ENCODE measurements around the gene CAV1. TPM values are rescaled to one million over a fixed set of nuclear protein-coding genes. Genes with fewer than 3 reads are reported as not detected.
A peak's percentile ranks its signal among the peaks of the same experiment; 100 is the strongest.

CAV1 gene, protein sequence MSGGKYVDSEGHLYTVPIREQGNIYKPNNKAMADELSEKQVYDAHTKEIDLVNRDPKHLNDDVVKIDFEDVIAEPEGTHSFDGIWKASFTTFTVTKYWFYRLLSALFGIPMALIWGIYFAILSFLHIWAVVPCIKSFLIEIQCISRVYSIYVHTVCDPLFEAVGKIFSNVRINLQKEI
- total RNA-seq (2016; rRNA removed; fragmentation: Illumina TruSeq; extraction: Trizol) (not detected in 2 replicates), polyA plus RNA-seq (2011; rRNA removed) (0.08 and 0.40 TPM in 2 replicates), polyA minus RNA-seq (2011; rRNA and poly(A)+ RNA removed; ENCODE audit: low replicate concordance) (31.2 TPM in 1 of 2 replicates, not detected in the other), Bru-seq, nascent RNA (percentile 17 among the genes with signal in this experiment), BruChase-seq, experiment 1, labeled RNA remaining after a 6-hour chase (percentile 21 among the genes with signal in this experiment), BruChase-seq, experiment 2, labeled RNA remaining after a 2-hour chase (percentile 20 among the genes with signal in this experiment)
- total RNA-seq (2016; cell fraction: cytosol; rRNA removed; fragmentation: Illumina TruSeq; extraction: Trizol; ENCODE audit: low read depth) = not detected in 2 replicates
- total RNA-seq (2016; cell fraction: insoluble cytoplasmic fraction; rRNA removed; fragmentation: Illumina TruSeq; extraction: Trizol) = not detected in 2 replicates
- total RNA-seq (2016; cell fraction: membrane; rRNA removed; fragmentation: Illumina TruSeq; extraction: Trizol) = not detected in 2 replicates
- total RNA-seq (2016; cell fraction: nucleus; rRNA removed; fragmentation: Illumina TruSeq; extraction: Trizol) = not detected in 2 replicates
- 0.10 and 0.36 TPM in 2 replicates for polyA plus RNA-seq (2011; cell fraction: cytosol; rRNA removed)
- polyA plus RNA-seq (2011; cell fraction: nucleus; rRNA removed) = 0.10 TPM in 1 of 2 replicates, not detected in the other
- 0.13 TPM in 1 of 2 replicates, not detected in the other for polyA plus RNA-seq (2012)
- not detected in 2 replicates for polyA plus RNA-seq (2016; cell fraction: cytosol; fragmentation: Illumina TruSeq; extraction: Trizol; ENCODE audit: low read depth)
- not detected in 2 replicates for polyA plus RNA-seq (2016; cell fraction: insoluble cytoplasmic fraction; fragmentation: Illumina TruSeq; extraction: Trizol; ENCODE audit: low read depth)
- not detected in 2 replicates for polyA plus RNA-seq (2016; cell fraction: membrane; fragmentation: Illumina TruSeq; extraction: Trizol; ENCODE audit: low read depth)
- polyA plus RNA-seq (2016; cell fraction: nucleus; fragmentation: Illumina TruSeq; extraction: Trizol; ENCODE audit: insufficient read depth, low read depth) = not detected in 2 replicates
- not detected in 2 replicates for polyA minus RNA-seq (2011; cell fraction: cytosol; rRNA and poly(A)+ RNA removed)
- polyA minus RNA-seq (2011; cell fraction: nucleus; rRNA and poly(A)+ RNA removed) = not detected in 2 replicates
- long read RNA-seq, experiment 1 = 0 reads
- long read RNA-seq, experiment 2, partial matches to known transcripts = 0 of 1 reads
- long read RNA-seq, experiment 2, other reads (novel, unspliced or antisense) = 0 of 1 reads

DNA sequence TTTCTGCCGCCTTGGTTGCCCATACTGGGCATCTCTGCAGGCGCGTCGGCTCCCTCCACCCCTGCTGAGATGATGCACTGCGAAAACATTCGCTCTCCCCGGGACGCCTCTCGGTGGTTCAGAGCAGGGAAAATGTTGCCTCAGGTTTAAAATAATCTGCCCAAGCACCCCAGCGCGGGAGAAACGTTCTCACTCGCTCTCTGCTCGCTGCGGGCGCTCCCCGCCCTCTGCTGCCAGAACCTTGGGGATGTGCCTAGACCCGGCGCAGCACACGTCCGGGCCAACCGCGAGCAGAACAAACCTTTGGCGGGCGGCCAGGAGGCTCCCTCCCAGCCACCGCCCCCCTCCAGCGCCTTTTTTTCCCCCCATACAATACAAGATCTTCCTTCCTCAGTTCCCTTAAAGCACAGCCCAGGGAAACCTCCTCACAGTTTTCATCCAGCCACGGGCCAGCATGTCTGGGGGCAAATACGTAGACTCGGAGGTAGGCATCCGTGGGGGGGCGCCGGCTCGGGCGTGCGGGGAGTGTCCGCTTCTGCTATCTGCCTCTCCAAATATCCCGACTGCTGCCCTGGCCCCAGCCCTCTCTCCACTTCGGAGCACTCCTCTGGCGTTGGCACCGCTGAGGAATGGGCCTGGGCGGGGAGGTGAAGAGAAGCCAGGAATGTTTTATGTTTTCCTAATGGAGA is at the start of gene CAV1:
Gene CAV1 (plus strand): TSS at position 428 of the 689 bp plus-strand sequence. CDS start 27 bp downstream, at position 455.
- WGBS (ENCODE audit: low lambda C conversion rate) = 6% methylated on average over 19 of the region's 42 CpGs
- intact Hi-C loops (cut with micrococcal nuclease; ENCODE audit: unreplicated experiment) = loop anchor here (5.0 to 10.0 kb wide), 3 partner anchors 280 to 387 kb away; no protein-coding TSS in a partner anchor
- H3K79me2 ChIP-seq (ENCODE audit: insufficient read depth, low read length) = no peaks in the 10 kb centered on the region
- no peaks in the 10 kb centered on the region for H3K9me3 ChIP-seq (ENCODE audit: low read length)
- peaks cover 9 to 47% of the 10 kb centered on the region in 2 experiments for H3K27me3 ChIP-seq (ENCODE audit: control insufficient read depth in 1 of 2, insufficient read depth in 2 of 2, low read length in 2 of 2)
- no peaks in the 10 kb centered on the region for H3K36me3 ChIP-seq (replicated peaks in 1 of 2; ENCODE audit: control insufficient read depth in 1 of 2, insufficient read depth in 2 of 2, low read length in 2 of 2)
- no peak within 1 kb of the TSS for H3K27ac ChIP-seq (ENCODE audit: extremely low read length, insufficient read depth, low read length)
- FAIRE-seq = no peak
- H4K20me1 ChIP-seq (ENCODE audit: insufficient read depth, low read length) = no peaks in the 10 kb centered on the region
- peaks cover 21% of the 10 kb centered on the region for H3K4me1 ChIP-seq (ENCODE audit: insufficient read depth, low read length)
- no peak for DNase-seq (ENCODE audit: low spot score)
- POLR2A ChIA-PET = no interaction called here
- peak within 1 kb of the TSS; percentile 46 to 70 (median 53) for H3K4me3 ChIP-seq (replicated peaks in 1 of 3; ENCODE audit: insufficient read depth in 1 of 3, low read depth in 2 of 3, low read length in 3 of 3)
- ATAC-seq = peak; percentile 42
- H3K4me2 ChIP-seq (ENCODE audit: low read depth, low read length) = peak within 1 kb of the TSS; percentile 93
- in situ Hi-C loops (cut with HindIII; ENCODE audit: extremely low pct_ligation_motif_present, low pct_unique_long_range_greater_than_20kb) = loop anchor here (5.0 to 10.0 kb wide), 2 partner anchors 267 to 350 kb away; no protein-coding TSS in a partner anchor
- CTCF ChIA-PET (ENCODE audit: low intra/inter-chr PET ratio, low total read pairs) = interaction anchor here (2.1 kb wide), 1 partner anchor 266 kb away, joined by 17 read pairs; no protein-coding TSS in a partner anchor
- no TSS peak for BruUV-seq (replicated peaks)
- no peak within 1 kb of the TSS for H3K9ac ChIP-seq (ENCODE audit: insufficient read depth, low read depth, low read length)
- no peak within 1 kb of the TSS for H2AFZ ChIP-seq (ENCODE audit: low read length)
- TF ChIP-seq, protein P1, sequence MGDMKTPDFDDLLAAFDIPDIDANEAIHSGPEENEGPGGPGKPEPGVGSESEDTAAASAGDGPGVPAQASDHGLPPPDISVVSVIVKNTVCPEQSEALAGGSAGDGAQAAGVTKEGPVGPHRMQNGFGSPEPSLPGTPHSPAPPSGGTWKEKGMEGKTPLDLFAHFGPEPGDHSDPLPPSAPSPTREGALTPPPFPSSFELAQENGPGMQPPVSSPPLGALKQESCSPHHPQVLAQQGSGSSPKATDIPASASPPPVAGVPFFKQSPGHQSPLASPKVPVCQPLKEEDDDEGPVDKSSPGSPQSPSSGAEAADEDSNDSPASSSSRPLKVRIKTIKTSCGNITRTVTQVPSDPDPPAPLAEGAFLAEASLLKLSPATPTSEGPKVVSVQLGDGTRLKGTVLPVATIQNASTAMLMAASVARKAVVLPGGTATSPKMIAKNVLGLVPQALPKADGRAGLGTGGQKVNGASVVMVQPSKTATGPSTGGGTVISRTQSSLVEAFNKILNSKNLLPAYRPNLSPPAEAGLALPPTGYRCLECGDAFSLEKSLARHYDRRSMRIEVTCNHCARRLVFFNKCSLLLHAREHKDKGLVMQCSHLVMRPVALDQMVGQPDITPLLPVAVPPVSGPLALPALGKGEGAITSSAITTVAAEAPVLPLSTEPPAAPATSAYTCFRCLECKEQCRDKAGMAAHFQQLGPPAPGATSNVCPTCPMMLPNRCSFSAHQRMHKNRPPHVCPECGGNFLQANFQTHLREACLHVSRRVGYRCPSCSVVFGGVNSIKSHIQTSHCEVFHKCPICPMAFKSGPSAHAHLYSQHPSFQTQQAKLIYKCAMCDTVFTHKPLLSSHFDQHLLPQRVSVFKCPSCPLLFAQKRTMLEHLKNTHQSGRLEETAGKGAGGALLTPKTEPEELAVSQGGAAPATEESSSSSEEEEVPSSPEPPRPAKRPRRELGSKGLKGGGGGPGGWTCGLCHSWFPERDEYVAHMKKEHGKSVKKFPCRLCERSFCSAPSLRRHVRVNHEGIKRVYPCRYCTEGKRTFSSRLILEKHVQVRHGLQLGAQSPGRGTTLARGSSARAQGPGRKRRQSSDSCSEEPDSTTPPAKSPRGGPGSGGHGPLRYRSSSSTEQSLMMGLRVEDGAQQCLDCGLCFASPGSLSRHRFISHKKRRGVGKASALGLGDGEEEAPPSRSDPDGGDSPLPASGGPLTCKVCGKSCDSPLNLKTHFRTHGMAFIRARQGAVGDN (CRISPR knock-in tag; IDR thresholded peaks at IDR 0.05) = peak; percentile 7; the same call in 1 of the 2 replicates
- no peak for TF ChIP-seq FOXC1 (CRISPR knock-in tag; IDR thresholded peaks at IDR 0.05; ENCODE audit: borderline replicate concordance)
- TF ChIP-seq RBM39 (IDR thresholded peaks at IDR 0.05; ENCODE audit: low read depth, low read length, poor library complexity, severe bottlenecking) = peak; percentile 23
- TF ChIP-seq ZNF557 (CRISPR knock-in tag; IDR thresholded peaks at IDR 0.05) = no peak
- no peak for TF ChIP-seq ZNF510 (CRISPR knock-in tag; IDR thresholded peaks at IDR 0.05; ENCODE audit: low read depth)
- TF ChIP-seq SIN3B (IDR thresholded peaks at IDR 0.05; ENCODE audit: low read length) = no peak
- TF ChIP-seq SRSF1 (optimal IDR thresholded peaks at IDR 0.05; ENCODE audit: low read depth, low read length) = peak; percentile 17
- TF ChIP-seq TFE3 (CRISPR knock-in tag; IDR thresholded peaks at IDR 0.05) = no peak
- TF ChIP-seq SOX5 (CRISPR knock-in tag; IDR thresholded peaks at IDR 0.05; ENCODE audit: borderline replicate concordance) = no peak
- TF ChIP-seq ZMYM4 (CRISPR knock-in tag; IDR thresholded peaks at IDR 0.05) = no peak
- TF ChIP-seq ZFP1 (CRISPR knock-in tag; IDR thresholded peaks at IDR 0.05) = no peak

Data from HepG2 (cell line).